HG03095 (cell line): Measurements from ENCODE around the gene ETF1.

ENCODE experiments used
- ATAC-seq: cut with Tn5 transposase; IDR thresholded peaks from one replicate; pipeline ENCODE4 v1.9.1; 2021; ENCODE audit warnings: moderate library complexity; ENCODE audit not compliant: unreplicated experiment

ETF1 gene

DNA sequence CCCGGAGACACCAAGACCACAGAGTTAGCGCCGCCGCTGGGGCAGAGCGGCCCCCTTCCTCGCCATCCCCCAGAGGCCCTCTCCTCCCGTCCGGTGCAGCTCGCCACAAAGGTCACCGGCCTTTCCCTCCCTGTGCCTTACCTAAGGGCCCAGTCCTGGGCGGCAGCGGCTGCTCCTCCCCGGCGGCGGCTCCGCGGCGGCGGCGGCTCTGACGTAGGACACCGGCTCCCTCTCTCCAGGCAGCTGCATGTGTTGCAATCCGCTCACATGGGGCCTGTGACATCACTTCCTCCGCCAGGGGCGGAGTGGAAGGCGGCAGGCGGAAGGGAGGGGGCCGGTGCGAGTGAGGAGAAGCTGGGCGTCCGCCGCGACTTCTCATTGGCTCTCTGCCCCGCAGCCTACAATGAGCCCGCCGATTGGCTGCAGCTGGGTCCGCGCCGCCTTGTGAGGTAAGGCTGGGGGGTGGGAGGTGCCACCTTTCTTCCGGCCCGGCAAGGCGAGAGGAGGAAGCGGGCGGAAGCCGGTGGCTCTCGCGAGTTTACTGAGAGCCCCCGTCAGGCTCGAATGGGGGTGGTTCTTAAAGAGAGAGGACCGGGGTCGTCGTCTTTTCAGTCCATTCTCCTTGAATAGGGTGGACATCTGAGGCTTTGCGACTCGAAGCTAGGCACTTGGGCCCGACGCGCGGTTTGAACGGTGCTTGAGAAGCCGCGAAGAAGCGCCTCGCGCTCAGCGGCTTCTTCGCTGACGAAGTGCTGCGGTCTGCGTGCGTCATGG, at the start of gene ETF1:
ETF1 (minus strand) TSS at position 281 of the 774 bp plus-strand sequence. CDS start 318 bp downstream, outside the sequence.
- ATAC-seq: peak; percentile 88

DNA sequence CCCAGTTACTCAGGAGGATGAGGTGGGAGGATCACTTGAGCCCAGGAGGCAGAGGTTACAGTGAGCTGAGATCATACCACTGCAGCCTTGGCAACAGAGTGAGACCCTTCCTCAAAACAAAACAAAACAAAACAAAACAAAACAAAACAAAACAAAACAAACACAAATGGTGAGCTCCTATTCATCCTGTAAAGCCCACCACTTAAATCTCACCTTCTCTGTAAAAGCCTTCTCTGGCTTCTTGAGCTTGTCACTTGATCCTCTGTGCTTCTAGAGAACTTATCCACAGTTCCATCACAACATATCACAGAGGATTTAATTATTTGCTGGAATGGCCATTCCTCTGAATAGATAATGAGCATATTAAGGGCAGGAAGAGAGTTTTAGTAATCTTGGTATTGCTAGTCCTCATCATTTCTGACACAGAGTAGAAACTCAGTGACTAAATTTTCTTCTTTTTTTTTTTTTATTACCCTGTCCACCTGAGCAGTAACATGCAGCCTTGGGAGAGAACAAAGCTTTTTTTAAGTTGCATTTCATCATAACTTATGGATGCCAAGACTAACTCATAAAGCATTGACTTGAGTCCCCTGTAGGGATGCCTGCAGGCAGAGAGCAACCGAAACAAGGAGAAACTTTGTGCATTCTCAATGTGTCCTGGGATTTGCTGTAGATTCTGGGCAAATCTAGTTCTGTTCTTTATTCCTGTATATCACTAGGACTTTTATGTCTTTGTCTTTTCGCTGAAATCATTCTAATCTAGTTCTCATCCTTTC, 45.2 kb upstream of the ETF1 start:
- ATAC-seq: no peak

DNA sequence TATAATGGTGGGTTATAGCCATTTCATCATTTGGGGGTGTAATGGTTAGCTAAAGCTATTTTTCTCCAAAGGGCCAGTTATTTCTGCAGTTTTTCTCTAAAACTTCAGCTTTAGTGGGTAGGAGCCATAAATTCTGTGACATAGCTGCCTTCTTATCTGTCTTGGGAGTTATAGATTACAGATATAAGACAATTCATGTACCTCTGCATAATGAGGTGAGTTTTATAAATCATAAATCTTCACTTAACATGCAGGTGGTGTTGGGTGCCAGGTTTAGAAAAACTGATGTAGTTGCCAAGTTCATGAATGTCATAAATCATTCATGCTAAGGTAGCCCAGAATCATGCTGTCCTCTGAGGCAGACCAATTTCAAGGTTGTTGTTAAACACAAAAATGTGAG, 42.1 kb upstream of the ETF1 start:
- no peak for ATAC-seq

DNA sequence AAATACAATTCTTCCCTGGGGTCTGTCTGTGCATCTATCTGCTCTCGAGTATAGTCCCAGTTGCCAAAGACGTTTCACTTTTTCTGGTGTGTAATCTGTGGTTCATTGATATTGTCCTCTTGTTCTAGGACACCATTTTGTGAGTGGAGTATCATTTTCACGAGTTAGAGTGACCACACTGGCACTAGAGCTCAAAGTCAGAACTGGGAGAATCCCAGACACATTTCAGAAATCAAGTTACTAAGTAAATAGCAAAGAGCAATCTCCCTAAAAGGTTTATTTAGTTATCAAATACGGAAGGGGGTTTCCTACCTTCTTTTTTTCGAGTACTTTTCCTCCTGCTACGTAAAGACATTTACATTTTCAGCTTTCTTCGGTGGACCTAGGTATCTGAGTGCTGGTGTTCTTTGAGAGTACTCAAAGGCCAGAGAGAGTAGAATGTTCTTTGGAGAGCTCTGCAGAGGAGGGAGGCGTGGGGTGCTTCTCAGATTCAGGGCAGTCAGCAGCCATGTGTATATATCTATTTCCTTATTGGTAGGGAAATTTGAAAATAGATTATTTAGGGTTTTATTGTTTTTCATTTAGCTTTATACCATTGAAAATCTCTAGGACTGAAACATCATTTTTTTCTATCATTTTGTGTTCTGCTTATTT, 41.1 kb upstream of the ETF1 start:
- no peak for ATAC-seq

DNA sequence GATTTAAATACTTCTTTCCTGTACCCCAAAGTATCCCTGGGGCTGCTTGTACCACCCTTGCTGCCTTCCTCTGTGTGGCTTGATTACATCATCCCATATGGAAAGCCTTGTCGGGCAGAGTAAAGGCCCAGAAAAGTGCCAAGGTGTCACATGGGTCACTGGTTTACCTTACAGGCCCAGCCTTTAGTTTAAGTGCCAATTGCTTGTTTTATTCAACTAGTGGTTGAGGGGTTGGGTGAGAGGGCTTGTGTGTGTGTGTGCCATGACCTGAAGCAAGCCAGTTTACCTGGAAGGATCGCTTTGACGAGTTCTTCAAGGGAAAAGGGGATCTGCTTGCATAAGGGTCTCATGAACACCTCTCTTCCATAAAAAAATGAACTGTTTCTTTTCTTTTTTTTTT, 39.9 kb upstream of the ETF1 start:
- ATAC-seq: no peak

DNA sequence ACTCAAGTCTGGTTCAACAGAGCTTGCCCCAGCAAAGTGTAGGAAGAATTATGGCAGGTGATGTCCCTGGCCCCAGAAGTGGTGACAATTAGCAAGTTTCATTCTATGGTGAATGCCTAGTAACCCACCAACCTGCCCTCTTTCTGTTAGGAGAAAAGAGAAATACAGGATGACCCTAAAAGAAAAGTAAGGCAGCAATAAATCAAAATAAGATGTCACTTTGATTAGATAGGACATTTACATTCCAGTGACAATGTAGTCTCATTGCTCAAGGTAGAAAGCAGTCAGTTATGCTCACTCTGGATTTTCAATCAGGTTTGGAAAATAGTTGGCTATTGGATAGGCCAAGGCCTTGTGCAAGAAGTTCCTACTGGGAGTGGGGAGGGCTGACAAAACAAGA, 37.7 kb upstream of the ETF1 start:
- no peak for ATAC-seq

DNA sequence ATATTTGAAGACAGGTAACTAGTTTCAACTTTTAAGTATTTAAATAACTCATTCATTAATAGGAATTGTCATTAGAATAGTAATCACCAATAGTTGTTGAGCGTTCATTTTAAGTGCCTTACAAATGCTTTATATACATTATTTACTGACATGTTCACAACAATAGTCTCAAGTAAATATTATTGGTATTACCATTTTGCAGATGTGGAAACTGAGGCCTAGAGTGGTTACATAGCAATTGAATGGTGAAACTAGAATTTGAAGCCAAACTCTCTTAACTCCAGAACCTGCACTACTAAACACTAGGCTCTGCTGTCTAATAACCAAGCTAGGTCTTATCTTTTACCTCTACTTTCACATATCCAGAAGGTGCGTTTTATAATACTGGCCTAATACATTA, 37.0 kb upstream of the ETF1 start:
- ATAC-seq: no peak

DNA sequence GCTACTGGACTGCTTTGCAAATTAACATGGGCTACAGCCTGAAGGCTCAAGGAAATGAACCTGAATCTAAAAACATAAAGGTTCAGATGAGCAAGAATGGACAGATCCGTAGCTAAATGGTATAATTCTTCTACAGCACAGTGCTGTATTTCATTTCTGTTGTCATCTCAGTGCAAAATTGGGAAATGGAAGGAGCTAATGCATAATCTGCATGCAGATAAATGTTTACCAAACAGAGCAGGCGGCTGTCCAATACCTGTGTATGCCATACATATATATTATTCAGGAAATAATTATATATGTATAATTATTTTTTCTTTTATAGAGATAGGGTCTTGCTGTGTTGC, 36.5 kb upstream of the ETF1 start:
- ATAC-seq: no peak

DNA sequence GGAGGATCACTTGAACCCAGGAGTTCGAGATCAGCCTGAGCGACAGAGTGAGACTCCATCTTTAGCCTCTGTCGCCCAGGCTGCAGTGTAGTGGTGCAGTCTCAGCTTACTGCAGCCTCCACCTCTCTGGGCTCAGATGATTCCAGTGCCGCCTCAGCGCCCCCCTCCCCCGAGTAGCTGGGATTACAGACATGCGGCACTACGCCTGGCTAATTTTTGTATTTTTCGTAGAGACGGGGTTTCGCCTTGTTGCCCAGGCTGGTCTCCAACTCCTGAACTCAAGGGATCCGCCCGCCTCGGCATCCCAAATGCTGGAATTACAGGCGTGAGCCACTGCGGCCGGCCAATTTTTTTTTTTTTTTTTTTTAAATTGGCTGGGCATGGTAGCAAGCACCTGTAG, 34.4 kb upstream of the ETF1 start:
- ATAC-seq: no peak

DNA sequence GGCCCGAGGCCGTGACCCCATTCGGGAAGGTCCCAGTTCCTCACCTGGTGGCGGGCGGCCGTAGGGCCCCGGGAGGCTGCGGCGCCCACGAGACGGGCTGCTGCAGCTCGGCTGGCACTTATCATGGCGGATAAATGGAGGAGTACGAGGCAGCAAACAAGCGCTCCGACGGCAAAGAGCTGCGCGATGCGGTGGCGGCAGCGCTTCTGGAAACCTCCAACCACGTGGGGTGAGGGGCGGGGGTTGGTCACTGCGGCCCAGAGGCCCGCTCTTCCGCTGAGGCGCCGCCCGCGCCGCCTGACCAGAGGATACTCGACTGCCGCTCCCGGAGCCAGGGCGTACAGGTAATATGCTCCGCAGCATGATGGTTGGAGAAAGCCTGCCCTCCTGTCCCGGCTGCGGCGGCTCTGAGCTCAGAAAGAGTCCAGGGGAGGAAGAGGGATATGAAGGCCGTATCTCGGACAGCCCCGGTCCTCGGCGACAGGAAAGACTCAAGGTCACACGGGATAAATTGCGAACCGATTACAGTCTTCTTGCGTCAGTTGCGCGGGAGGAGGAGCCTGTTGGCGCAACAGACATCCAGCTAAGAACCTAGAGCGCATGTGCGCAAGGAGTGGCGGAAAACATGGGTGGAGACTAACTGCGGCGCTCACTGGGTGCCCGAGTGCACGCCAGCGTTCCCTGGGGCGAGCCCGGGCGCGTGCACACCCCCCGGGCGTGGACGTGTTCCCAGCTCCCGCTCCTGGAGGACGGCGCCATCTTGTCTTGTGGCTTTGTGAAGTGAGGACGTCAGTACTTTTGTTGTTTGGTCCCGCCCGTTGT, 32.4 kb upstream of the ETF1 start, which contains the start of gene HSPA9:
HSPA9 (minus strand) TSS at position 208 of the 822 bp plus-strand sequence; CDS start at position 125, 83 bp downstream.
- peak; percentile 87 for ATAC-seq

DNA sequence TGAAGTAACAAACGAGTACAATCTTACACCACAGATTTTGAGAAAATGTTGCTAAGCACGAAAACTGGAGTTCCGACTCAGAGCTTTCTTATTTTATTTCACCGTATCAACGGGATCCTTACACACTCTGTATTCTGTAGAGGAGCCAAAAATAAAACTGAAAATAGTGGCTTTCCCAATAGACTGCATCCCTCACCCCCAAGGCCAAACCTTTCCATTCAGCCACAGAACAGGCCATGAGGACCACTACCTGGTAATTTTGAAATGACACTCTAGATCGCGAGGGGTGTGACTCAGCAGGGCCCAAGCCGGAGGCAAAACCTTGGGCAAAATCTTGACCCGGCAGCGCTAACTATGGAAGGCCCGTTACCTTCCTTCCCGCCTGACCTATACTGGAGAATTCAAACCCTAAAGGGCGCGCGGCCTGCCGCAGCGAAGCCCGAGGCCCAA, 31.7 kb upstream of the ETF1 start:
- no peak for ATAC-seq

DNA sequence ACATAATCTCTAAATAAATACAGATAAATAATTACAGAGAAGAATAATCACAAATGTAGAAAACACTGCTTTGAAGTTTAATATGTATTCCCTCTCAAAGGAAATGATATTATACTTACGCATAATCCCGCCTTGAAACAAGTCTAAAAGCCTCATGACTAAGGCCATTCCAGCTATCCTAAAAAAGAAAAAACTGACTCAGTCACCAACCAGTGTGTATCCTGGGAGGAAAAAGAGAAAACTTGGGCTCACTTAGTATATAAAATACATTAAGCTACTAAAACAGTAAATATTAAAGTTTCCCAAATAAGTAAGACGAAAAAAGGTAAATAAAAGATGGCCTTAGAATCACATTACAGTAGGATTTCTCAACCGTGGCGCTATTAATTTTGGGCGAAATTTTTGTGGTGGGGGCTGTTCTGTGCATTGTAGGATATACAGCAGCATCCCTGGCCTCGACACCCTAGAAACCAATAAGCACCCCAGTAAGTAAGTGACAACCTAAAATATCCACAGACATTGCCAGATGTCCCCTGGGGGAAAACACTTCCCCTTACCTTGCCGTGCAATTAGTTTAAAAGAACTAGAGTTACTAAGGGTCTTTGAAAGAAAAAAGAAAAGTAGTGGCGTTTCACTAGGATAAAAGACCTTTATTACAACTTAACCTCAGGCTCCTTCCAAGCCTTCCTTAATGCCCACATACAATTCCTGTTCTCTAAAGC, 31.1 kb upstream of the ETF1 start:
- no peak for ATAC-seq

DNA sequence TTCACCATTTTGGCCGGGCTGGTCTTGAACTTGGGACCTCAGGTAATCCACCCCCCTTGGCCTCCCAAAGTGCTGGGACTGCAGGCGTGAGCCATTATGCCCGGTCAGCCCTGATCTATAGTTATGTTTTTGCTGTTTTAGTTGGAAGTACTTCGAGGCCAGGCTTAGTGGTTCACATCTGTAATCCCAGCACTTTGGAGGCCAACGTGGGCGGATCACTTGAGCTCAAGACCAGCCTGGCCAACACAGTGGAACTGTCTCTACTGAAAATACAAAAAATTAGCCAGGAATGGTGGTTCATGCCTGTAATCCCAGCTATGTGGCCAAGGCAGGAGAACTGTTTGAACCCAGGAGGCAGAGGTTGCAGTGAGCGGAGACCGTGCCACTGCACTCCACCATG, 30.2 kb upstream of the ETF1 start:
- ATAC-seq: no peak

DNA sequence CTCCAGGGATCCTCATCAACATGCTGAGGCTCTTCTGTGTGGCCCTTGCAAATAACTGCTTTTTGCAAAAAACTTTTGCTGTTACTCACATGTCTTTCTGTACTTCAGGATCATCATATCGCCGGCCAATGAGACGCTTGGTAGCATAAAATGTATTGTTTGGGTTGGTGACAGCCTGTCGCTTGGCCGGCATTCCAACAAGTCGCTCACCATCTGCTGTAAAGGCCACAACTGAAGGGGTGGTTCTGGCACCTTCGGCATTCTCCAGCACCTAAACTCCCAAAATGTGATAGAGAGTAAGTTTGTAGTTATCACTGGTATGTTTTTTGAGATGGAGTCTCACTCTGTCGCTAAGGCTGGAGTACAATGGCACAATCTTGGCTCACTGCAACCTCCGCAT, 27.8 kb upstream of the ETF1 start:
- ATAC-seq: no peak

DNA sequence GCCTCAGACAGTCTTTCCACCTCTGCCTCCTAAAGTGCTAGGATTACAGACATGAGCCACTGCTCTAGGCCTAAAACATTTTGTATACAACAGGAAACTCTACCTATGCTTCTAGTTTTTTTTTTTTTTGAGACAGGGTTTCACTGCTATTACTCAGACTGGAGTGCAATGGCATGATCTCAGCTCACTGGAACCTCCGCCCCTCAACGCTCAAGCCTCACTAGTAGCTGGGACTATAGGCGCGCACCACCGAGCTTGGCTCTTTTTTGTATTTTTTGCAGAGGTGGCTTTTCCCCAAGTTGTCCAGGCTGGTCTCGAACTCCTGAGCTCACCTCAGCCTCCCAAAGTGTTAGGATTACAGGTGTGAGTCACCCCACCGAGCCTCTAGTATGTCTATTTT, 26.7 kb upstream of the ETF1 start:
- ATAC-seq: no peak

DNA sequence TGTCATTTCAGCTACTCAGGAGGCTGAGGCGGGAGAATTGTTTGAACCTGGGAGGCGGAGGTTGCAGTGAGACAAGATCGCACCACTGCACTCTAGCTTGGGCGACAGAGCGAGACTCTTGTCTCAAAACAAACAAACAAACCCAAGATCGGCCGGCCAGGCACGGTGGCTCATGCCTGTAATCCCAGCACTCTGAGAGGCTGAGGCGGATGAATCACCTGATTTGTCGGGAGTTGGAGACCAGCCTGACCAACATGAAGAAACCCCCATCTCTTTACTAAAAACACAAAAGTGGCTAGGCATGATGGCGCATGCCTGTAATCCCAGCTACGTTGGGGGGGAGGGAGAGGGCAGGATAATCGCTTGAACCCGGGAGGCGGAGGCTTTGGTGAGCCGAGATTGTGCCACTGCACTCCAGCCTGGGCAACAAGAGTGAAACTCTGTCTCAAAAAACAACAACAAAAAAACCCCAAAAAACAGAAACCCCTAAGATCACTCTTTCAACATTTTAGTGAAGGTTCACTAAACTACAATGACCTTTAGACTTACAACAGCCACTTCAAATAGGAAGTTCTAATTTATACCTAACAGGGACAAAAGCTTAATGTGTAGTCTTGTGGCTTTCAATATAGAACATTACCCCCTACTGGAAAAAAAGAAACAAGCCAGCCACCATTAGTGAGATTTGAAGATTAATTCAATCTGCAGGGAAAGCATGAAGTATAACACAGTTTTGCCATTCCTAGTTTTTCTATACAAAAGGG, 25.2 kb upstream of the ETF1 start:
- no peak for ATAC-seq

DNA sequence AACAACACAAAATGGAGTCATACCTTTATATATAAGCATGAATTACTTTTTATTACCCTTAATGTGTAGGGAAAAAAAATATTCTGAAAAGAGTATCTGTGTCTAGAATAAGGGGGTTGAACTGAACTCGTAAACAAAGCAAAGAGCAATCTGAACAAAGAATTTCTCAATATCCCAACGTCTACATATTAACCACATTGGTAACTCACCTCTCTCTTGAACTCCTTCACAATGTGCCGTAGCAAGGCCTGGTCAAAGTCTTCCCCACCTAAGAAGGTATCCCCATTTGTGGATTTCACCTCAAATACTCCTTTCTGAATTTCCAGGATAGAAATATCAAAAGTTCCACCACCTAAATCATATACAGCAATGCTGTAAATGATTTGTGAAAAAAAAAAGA, 23.8 kb upstream of the ETF1 start:
- no peak for ATAC-seq

DNA sequence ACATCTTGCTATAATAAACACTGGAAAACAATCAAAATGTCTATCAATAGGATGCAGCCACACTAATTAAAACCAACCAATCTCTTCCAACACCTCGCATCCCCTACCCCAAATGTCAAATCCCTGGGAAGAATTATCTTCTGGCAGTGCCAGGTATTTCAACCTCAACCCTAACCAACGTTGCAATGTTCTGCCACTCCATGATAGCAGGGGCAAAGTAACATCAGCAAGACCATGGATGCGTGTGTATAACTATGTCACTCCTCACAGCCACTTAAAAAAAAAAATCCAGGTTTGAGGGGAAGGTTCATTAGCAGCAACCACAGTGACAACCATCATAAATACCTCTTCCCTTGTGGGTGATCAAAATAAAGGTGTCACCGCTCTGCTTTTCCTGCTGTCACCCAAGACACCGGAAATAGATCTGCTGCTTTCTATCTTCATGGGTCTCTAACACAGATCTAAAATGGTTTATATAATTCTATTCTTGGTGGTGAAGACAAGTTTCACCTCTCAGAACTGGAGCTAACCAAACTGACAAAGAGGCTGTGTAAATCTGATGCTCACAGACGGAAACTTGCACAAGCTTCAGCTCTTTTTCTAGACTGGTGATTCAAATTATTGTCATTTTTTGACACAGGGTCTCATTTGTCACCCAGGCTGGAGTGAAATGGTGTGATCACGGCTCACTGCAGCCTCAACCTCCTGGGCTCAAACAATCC, 22.2 kb upstream of the ETF1 start:
- no peak for ATAC-seq

DNA sequence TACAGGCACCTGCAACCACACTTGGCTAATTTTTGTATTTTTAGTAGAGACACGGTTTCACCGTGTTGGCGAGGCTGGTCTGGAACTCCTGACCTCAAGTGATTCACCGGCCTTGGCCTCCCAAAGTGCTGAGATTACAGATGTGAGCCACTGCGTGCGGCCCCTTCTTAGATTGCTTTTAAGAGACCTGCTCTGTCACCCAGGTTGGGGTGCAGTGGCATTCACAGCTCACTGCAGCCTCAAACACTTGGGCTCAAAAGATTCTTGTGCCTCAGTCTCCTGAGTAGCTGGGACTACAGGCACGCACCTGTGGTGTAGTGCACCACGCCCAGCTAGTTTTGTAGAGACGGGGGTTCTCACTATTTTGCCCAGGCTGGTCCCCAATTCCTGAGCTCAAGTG, 21.2 kb upstream of the ETF1 start:
- ATAC-seq: no peak
